Nephron (organoid): ENCODE results near the gene PPFIBP1.
"Not testable (repeated sequence)": the region's sequence is repeated elsewhere in the genome, so short reads cannot be mapped to it uniquely, and the experiment has no call there.

ENCODE experiments used
- H3K27ac Mint-ChIP-seq, 3 experiments: 2 replicates each; pipeline ENCODE4 v1.8.0; 2020; ENCODE audit warnings: mixed read lengths in 3 of 3, mild to moderate bottlenecking in 2 of 3, moderate library complexity in 1 of 3
- H3K27me3 Mint-ChIP-seq: 2 replicates; pipeline ENCODE4 v1.8.0; 2021; ENCODE audit warnings: low read depth, mild to moderate bottlenecking, moderate library complexity, mixed read lengths
- H3K36me3 Mint-ChIP-seq: 2 replicates; pipeline ENCODE4 v1.8.0; 2020; ENCODE audit warnings: low read depth, mixed read lengths
- H3K4me1 Mint-ChIP-seq: 2 replicates; pipeline ENCODE4 v1.8.0; 2020; ENCODE audit warnings: mixed read lengths
- H3K4me3 Mint-ChIP-seq, 3 experiments: 2 replicates each; pipeline ENCODE4 v1.8.0; 2020; ENCODE audit warnings: mild to moderate bottlenecking in 3 of 3, mixed read lengths in 3 of 3, moderate library complexity in 2 of 3
- H3K9me3 Mint-ChIP-seq: 2 replicates; pipeline ENCODE4 v1.8.0; 2020; ENCODE audit warnings: mixed read lengths
- TF ChIP-seq, protein P1 (sequence below), 3 experiments: fragments of 200-600 bp; sonication (generic); IDR thresholded peaks; one replicate each; pipeline ENCODE4 v1.5.0; 2021; ENCODE audit warnings: antibody characterized with exemption in 3 of 3; ENCODE audit not compliant: unreplicated experiment in 3 of 3

PPFIBP1 gene

DNA sequence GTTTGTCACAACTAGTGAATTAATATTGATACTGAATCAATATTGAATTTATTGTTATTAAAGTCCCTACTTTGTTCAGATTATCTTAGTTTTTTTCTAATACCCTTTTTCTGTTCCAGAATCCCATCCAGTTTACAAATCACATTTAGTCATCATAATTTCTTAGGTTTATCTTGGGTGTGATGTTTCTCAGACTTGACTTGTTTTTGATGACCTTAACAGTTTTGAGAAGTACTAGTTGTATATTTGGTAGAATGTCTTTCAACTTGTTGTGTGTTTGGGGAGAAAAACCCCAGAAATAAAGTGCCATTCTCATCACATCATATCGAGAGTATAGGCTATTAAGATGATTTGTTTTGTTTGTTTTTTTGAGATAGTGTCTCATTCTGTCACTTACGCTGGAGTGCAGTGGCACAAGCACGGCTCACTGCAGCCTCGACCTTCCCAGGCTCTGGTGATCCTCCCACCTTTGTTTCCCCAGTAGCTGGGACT, 206.1 kb downstream of the PPFIBP1 start:
- Mint-ChIP-seq H3K9me3 (no peaks in the 10 kb centered on the region), H3K4me1 (no peaks in the 10 kb centered on the region), H3K27me3 (no peaks in the 10 kb centered on the region), H3K4me3 (no peak overlapping the region), H3K36me3 (peaks cover 47% of the 10 kb centered on the region), H3K27ac (no peak overlapping the region)
- TF ChIP-seq, protein P1, sequence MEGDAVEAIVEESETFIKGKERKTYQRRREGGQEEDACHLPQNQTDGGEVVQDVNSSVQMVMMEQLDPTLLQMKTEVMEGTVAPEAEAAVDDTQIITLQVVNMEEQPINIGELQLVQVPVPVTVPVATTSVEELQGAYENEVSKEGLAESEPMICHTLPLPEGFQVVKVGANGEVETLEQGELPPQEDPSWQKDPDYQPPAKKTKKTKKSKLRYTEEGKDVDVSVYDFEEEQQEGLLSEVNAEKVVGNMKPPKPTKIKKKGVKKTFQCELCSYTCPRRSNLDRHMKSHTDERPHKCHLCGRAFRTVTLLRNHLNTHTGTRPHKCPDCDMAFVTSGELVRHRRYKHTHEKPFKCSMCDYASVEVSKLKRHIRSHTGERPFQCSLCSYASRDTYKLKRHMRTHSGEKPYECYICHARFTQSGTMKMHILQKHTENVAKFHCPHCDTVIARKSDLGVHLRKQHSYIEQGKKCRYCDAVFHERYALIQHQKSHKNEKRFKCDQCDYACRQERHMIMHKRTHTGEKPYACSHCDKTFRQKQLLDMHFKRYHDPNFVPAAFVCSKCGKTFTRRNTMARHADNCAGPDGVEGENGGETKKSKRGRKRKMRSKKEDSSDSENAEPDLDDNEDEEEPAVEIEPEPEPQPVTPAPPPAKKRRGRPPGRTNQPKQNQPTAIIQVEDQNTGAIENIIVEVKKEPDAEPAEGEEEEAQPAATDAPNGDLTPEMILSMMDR (IDR thresholded peaks at IDR 0.05; ENCODE audit: unreplicated experiment in 3 of 3): no peak

GRCh38 chr12:27732281-27732680, 208.3 kb downstream of the PPFIBP1 start:
- Mint-ChIP-seq H3K9me3 (no peaks in the 10 kb centered on the region), H3K4me1 (no peaks in the 10 kb centered on the region), H3K36me3 (peaks cover 45% of the 10 kb centered on the region)

DNA sequence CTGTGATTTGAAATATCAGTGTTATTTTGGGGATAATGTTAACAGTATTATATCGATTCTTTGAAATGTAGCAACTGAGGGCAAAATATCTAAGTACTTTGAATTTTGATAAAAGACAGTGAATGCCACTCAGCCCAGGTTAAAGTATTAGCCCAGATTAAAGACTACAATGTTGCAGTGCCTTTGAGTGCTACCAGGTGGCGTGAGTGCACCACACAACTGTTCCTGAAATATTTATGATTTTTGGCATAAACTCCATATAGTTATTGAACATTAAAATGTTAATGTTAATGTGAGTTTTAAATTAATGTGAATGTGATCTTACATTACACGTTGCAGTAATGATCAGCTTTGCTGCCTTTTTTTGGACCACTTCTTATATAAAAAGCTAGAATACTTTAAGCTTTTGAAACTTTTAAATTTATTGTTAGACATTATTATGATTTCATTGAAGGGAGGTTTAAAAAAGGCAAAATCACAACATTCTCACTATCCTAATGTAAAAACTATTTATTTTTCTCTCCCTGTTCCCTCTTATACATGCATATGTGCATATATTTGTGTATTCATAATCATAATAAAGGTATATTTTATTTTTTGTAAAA, 209.1 kb downstream of the PPFIBP1 start:
- no peak overlapping the region for H3K27ac Mint-ChIP-seq
- H3K4me1 Mint-ChIP-seq: no peaks in the 10 kb centered on the region

More at GRCh38 chr12:27732281-27732680, 208.3 kb downstream of the PPFIBP1 start:
- Mint-ChIP-seq H3K27ac (no peak overlapping the region), H3K4me3 (no peak overlapping the region), H3K27me3 (no peaks in the 10 kb centered on the region)
- TF ChIP-seq, protein P1 (IDR thresholded peaks at IDR 0.05; ENCODE audit: unreplicated experiment in 3 of 3): no peak

DNA sequence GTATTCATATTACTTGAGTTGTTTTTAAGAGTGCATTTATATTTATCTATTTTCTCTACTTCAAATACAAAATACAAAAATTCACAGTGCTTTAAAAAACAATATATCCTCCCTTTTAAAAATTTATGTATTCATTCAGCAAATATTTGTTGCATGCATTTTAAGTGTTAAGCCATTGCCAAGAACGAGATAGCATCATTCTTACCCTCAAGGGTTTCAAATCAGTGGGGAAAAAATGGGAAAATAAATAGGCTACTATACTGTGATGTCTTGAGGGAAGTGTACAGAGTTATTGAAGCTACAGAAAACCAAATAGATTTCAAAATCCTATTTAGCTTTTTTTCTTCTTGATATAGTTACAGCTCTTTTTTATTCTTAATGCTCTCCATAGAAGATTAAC, 209.8 kb downstream of the PPFIBP1 start:
- H3K4me3 Mint-ChIP-seq: no peak overlapping the region
- H3K27ac Mint-ChIP-seq: no peak overlapping the region
- H3K36me3 Mint-ChIP-seq: peaks cover 48% of the 10 kb centered on the region
- H3K27me3 Mint-ChIP-seq: no peaks in the 10 kb centered on the region
- no peaks in the 10 kb centered on the region for H3K4me1 Mint-ChIP-seq
- TF ChIP-seq, protein P1 (IDR thresholded peaks at IDR 0.05; ENCODE audit: unreplicated experiment in 3 of 3): no peak
- no peaks in the 10 kb centered on the region for H3K9me3 Mint-ChIP-seq

More for the DNA sequence above, 209.1 kb downstream of the PPFIBP1 start:
- H3K4me3 Mint-ChIP-seq: no peak overlapping the region
- no peaks in the 10 kb centered on the region for H3K9me3 Mint-ChIP-seq
- H3K36me3 Mint-ChIP-seq: peaks cover 48% of the 10 kb centered on the region
- no peaks in the 10 kb centered on the region for H3K27me3 Mint-ChIP-seq
- TF ChIP-seq, protein P1 (IDR thresholded peaks at IDR 0.05; ENCODE audit: unreplicated experiment in 3 of 3): peak; percentile 82 to 89 (median 86)

- not testable (repeated sequence) for H3K9me3 Mint-ChIP-seq, H3K4me3 Mint-ChIP-seq, H3K4me1 Mint-ChIP-seq, H3K27me3 Mint-ChIP-seq, H3K27ac Mint-ChIP-seq
- H3K36me3 Mint-ChIP-seq: peaks cover 47% of the 10 kb centered on the region
Measured at GRCh38 chr12:27734321-27734720, 210.3 kb downstream of the PPFIBP1 start.

DNA sequence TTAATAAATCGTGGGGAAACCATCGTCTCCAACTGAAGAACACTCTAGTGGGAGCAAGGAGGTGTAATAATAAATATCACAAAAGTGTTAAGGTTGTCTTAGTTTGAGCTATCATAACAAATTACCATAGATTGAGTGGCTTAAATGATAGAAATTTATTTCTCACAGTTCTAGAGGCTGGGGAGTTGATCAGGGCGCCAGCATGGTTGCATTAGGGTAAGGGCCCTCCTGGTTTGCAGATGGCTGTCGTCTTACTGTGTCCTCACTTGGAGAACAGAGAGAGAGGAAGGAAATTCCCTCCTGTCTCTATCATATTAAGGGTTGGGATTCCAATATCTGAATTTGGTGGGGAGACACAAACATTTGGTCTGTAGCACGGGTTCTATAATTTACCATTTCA, 219.6 kb downstream of the PPFIBP1 start:
- H3K27me3 Mint-ChIP-seq: no peaks in the 10 kb centered on the region
- H3K27ac Mint-ChIP-seq: no peak overlapping the region
- TF ChIP-seq, protein P1 (IDR thresholded peaks at IDR 0.05; ENCODE audit: unreplicated experiment in 3 of 3): no peak
- no peak overlapping the region for H3K4me3 Mint-ChIP-seq
- peaks cover 61% of the 10 kb centered on the region for H3K36me3 Mint-ChIP-seq
- H3K4me1 Mint-ChIP-seq: no peaks in the 10 kb centered on the region
- H3K9me3 Mint-ChIP-seq: no peaks in the 10 kb centered on the region
